Hepatocyte (in vitro differentiated cells): ENCODE results near the gene KIAA1755. TPM values are rescaled to one million over a fixed set of nuclear protein-coding genes. Genes with fewer than 3 reads are reported as not detected.

Source experiments
- DNase-seq: peaks from one replicate; pipeline ENCODE4 v3.0.0-alpha.2; 2016; ENCODE audit warnings: low spot score
- H2AFZ ChIP-seq: fragments of 200-600 bp; sonication (generic); 2 replicates; pipeline ENCODE4 v1.6.0; 2016; ENCODE audit warnings: antibody characterized with exemption, mild to moderate bottlenecking
- H3K27ac ChIP-seq: fragments of 200-600 bp; sonication (generic); 2 replicates; pipeline ENCODE4 v1.5.1; 2016; ENCODE audit warnings: mild to moderate bottlenecking
- H3K27me3 ChIP-seq: fragments of 200-600 bp; sonication (generic); 2 replicates; pipeline ENCODE4 v1.6.1; 2016
- H3K36me3 ChIP-seq: fragments of 200-600 bp; sonication (generic); replicated peaks from 2 replicates; pipeline ENCODE4 v1.5.1; 2016; ENCODE audit warnings: low read depth; ENCODE audit not compliant: insufficient read depth
- H3K4me1 ChIP-seq: fragments of 200-600 bp; sonication (generic); 2 replicates; pipeline ENCODE4 v1.5.1; 2016; ENCODE audit warnings: mild to moderate bottlenecking, moderate library complexity; ENCODE audit not compliant: insufficient read depth
- H3K4me2 ChIP-seq: fragments of 200-600 bp; sonication (generic); 2 replicates; pipeline ENCODE4 v1.6.0; 2016
- H3K4me3 ChIP-seq: fragments of 200-600 bp; sonication (generic); 2 replicates; pipeline ENCODE4 v1.5.1; 2016; ENCODE audit warnings: mild to moderate bottlenecking
- H3K79me2 ChIP-seq: fragments of 200-600 bp; sonication (generic); 2 replicates; pipeline ENCODE4 v1.6.0; 2017; ENCODE audit warnings: mild to moderate bottlenecking
- H3K9me2 ChIP-seq: fragments of 200-600 bp; sonication (generic); replicated peaks from 2 replicates; pipeline ENCODE4 v1.6.0; 2017; ENCODE audit warnings: mild to moderate bottlenecking; ENCODE audit not compliant: insufficient read depth
- H3K9me3 ChIP-seq: fragments of 200-600 bp; sonication (generic); 2 replicates; pipeline ENCODE4 v1.5.1; 2016; ENCODE audit warnings: low read depth, mild to moderate bottlenecking
- H4K20me1 ChIP-seq: fragments of 200-600 bp; sonication (generic); 2 replicates; pipeline ENCODE4 v1.6.0; 2016; ENCODE audit warnings: mild to moderate bottlenecking; ENCODE audit not compliant: insufficient read depth, poor library complexity, severe bottlenecking
- CTCF ChIP-seq: fragments of 200-600 bp; sonication (generic); IDR thresholded peaks from 2 replicates; pipeline ENCODE4 v1.5.1; 2016; ENCODE audit warnings: antibody characterized with exemption, mild to moderate bottlenecking; ENCODE audit not compliant: poor library complexity
- EZH2 ChIP-seq: fragments of 200-600 bp; sonication (generic); IDR thresholded peaks from 2 replicates; pipeline ENCODE4 v1.6.1; 2016; ENCODE audit warnings: antibody characterized with exemption, mild to moderate bottlenecking, borderline replicate concordance
- EZH2phosphoT487 ChIP-seq: fragments of 200-600 bp; sonication (generic); IDR thresholded peaks from one replicate; pipeline ENCODE4 v1.6.1; 2018; ENCODE audit warnings: antibody characterized with exemption, mild to moderate bottlenecking, low read depth, moderate library complexity; ENCODE audit not compliant: unreplicated experiment, severe bottlenecking
- WGBS: methylation state at CpG from one replicate; pipeline ENCODE4 v1.1.6; 2016; ENCODE audit warnings: low lambda C conversion rate; ENCODE audit errors: missing lambda C conversion rate; 5-methylcytosine and 5-hydroxymethylcytosine counted together
- polyA plus RNA-seq: library from polyadenylated mRNA; unstranded; fragments of >200 nt; fragmentation: Nextera tagmentation; extraction: Ambion mirVana; gene quantifications from 2 replicates; pipeline ENCODE4 v1.2.1, GENCODE V29; 2016
- total RNA-seq: library from RNA; depleted of rRNA; stranded (reverse); fragments of >200 nt; gene quantifications from 2 replicates; pipeline ENCODE4 v1.2.3, GENCODE V29; 2014

KIAA1755 gene
- total and polyA plus RNA-seq, 2 experiments from 2014 or later, result 1.6 to 3.4 TPM

GRCh38 chr20:38167851-38168760, 92.4 kb downstream of the KIAA1755 start:
- Histone ChIP-seq H3K4me2 (no peak overlapping the region), H3K9me2 (no peaks in the 10 kb centered on the region), H3K79me2 (peaks cover 13% of the 10 kb centered on the region), H3K27ac (peak overlapping the region; percentile 66), H3K36me3 (no peaks in the 10 kb centered on the region), H3K4me3 (no peak overlapping the region), H3K9me3 (no peaks in the 10 kb centered on the region), H4K20me1 (no peaks in the 10 kb centered on the region), H3K27me3 (no peaks in the 10 kb centered on the region), H2AFZ (no peak overlapping the region), H3K4me1 (peaks cover 70% of the 10 kb centered on the region)
- TF ChIP-seq EZH2phosphoT487, result no peak
- 48% methylated on average over 7 of the region's 7 CpGs for whole genome bisulfite sequencing
- DNase-seq, result peak; percentile 52

GRCh38 chr20:38167328-38167850, 93.1 kb downstream of the KIAA1755 start:
- Histone ChIP-seq H3K27ac (peak overlapping the region; percentile 66), H4K20me1 (no peaks in the 10 kb centered on the region)
- WGBS, result 92% methylated on average over 8 of the region's 8 CpGs

GRCh38 chr20:38166703-38167233, 93.8 kb downstream of the KIAA1755 start:
- Histone ChIP-seq H3K27me3 (no peaks in the 10 kb centered on the region), H3K9me2 (no peaks in the 10 kb centered on the region), H2AFZ (no peak overlapping the region), H3K9me3 (no peaks in the 10 kb centered on the region), H3K4me2 (no peak overlapping the region), H3K4me3 (no peak overlapping the region), H4K20me1 (no peaks in the 10 kb centered on the region), H3K4me1 (peaks cover 61% of the 10 kb centered on the region), H3K36me3 (no peaks in the 10 kb centered on the region), H3K27ac (peak overlapping the region; percentile 62), H3K79me2 (peaks cover 13% of the 10 kb centered on the region)
- no peak for DNase-seq
- TF ChIP-seq CTCF (no peak), EZH2phosphoT487 (no peak), EZH2 (no peak)
- 84% methylated on average over 11 of the region's 11 CpGs for whole genome bisulfite sequencing

More at GRCh38 chr20:38167328-38167850, 93.1 kb downstream of the KIAA1755 start:
- Histone ChIP-seq H3K4me1 (peaks cover 67% of the 10 kb centered on the region), H3K9me2 (no peaks in the 10 kb centered on the region), H3K27me3 (no peaks in the 10 kb centered on the region), H3K4me3 (no peak overlapping the region), H3K79me2 (peaks cover 13% of the 10 kb centered on the region), H3K9me3 (no peaks in the 10 kb centered on the region), H3K36me3 (no peaks in the 10 kb centered on the region), H2AFZ (no peak overlapping the region), H3K4me2 (no peak overlapping the region)
- no peak for DNase-seq
- no peak for TF ChIP-seq CTCF
- no peak for TF ChIP-seq EZH2
- TF ChIP-seq EZH2phosphoT487, result no peak
